Neural crest cell (in vitro differentiated cells): ENCODE measurements around the gene FRMD4A. TPM values are rescaled to one million over a fixed set of nuclear protein-coding genes. Genes with fewer than 3 reads are reported as not detected.

Experiments used
- DNase-seq: peaks from one replicate; pipeline ENCODE4 v3.0.0; 2021; ENCODE audit warnings: low read depth, mixed read lengths, low spot score
- H3K27ac Mint-ChIP-seq: one replicate; pipeline ENCODE4 v1.8.0; 2021; ENCODE audit warnings: mild to moderate bottlenecking, mixed read lengths; ENCODE audit not compliant: unreplicated experiment
- H3K27me3 Mint-ChIP-seq: 2 replicates; pipeline ENCODE4 v1.8.0; 2021; ENCODE audit warnings: low read depth, mild to moderate bottlenecking, mixed read lengths
- H3K36me3 Mint-ChIP-seq: 2 replicates; pipeline ENCODE4 v1.8.0; 2021; ENCODE audit warnings: low read depth, mild to moderate bottlenecking, mixed read lengths
- H3K4me1 Mint-ChIP-seq: 2 replicates; pipeline ENCODE4 v1.8.0; 2021; ENCODE audit warnings: mixed read lengths
- H3K4me3 Mint-ChIP-seq: one replicate; pipeline ENCODE4 v1.8.0; 2021; ENCODE audit warnings: mild to moderate bottlenecking, mixed read lengths
- H3K9me3 Mint-ChIP-seq: 2 replicates; pipeline ENCODE4 v1.8.0; 2021; ENCODE audit warnings: mixed read lengths
- CTCF ChIP-seq: fragments of 200-600 bp; sonication (generic); conservative IDR thresholded peaks from 2 replicates; pipeline ENCODE4 v1.5.0; 2021; ENCODE audit warnings: antibody characterized with exemption, mild to moderate bottlenecking
- total RNA-seq: library from RNA; stranded (reverse); gene quantifications from 2 replicates; pipeline ENCODE4 v1.2.1, GENCODE V29; 2021

The FRMD4A gene
- total RNA-seq, 1 donor from 2014 or later: 65.3 TPM

GRCh38 chr10:13636776-13637175 is 693.9 kb downstream of the FRMD4A start:
- DNase-seq: no peak
- H3K4me3 Mint-ChIP-seq: no peak overlapping the region
- H3K36me3 Mint-ChIP-seq: peaks cover 30% of the 10 kb centered on the region
- H3K9me3 Mint-ChIP-seq: peaks cover 6% of the 10 kb centered on the region
- no peaks in the 10 kb centered on the region for H3K27me3 Mint-ChIP-seq
- H3K4me1 Mint-ChIP-seq: peaks cover 10% of the 10 kb centered on the region
- TF ChIP-seq CTCF: no peak
- H3K27ac Mint-ChIP-seq: no peak overlapping the region

DNA sequence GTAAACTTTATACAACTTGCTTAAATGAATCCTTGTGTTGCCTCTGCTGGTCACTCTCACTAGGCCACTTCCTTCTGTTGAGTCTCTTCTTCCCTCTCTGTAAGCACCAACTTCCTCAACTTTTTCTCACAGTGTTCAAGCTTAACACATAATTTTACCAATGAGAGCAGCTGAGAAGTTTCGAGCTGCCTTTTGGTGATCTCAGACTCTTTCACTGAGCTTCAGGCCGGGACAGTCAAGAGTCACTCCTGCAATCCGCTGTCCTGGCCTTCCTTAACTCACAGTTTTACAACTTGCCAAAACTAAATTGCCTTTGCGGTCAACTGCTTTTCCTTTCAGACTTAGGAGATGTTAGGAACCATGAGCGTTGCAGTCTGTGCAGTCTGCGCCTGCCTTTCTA is 696.5 kb downstream of the FRMD4A start:
- Mint-ChIP-seq H3K36me3 (peaks cover 16% of the 10 kb centered on the region), H3K27ac (peak overlapping the region; percentile 52), H3K4me3 (no peak overlapping the region), H3K27me3 (no peaks in the 10 kb centered on the region), H3K4me1 (peaks cover 18% of the 10 kb centered on the region), H3K9me3 (no peaks in the 10 kb centered on the region)
- no peak for TF ChIP-seq CTCF
- DNase-seq: no peak

DNA sequence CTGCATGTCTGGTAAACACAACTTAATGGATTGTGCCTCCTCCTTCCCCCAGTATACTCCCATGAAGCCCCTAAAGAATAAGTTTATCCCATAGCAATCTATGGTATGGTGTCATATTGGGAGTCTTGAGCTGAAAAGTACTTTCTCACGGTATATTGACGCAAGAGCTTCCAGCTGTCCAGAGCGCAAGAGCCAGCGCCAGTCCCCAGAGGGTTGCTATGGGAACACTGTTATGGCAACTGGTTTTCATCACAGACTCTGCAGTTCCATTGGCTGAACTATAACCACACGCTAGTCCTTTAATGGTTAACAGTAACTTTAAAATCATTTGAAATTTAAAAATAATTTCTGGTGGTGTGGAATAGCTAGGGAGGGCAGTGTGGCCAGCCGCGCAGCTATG is 697.0 kb downstream of the FRMD4A start:
- Mint-ChIP-seq H3K27me3 (no peaks in the 10 kb centered on the region), H3K4me1 (peaks cover 23% of the 10 kb centered on the region), H3K9me3 (no peaks in the 10 kb centered on the region), H3K36me3 (peaks cover 14% of the 10 kb centered on the region), H3K27ac (no peak overlapping the region), H3K4me3 (no peak overlapping the region)
- TF ChIP-seq CTCF: no peak
- no peak for DNase-seq

GRCh38 chr10:13632884-13633440 is 697.8 kb downstream of the FRMD4A start:
- no peak for DNase-seq
- Mint-ChIP-seq H3K36me3 (peaks cover 9% of the 10 kb centered on the region), H3K4me3 (no peak overlapping the region), H3K4me1 (peaks cover 26% of the 10 kb centered on the region), H3K27ac (no peak overlapping the region), H3K27me3 (no peaks in the 10 kb centered on the region), H3K9me3 (no peaks in the 10 kb centered on the region)
- TF ChIP-seq CTCF: no peak

DNA sequence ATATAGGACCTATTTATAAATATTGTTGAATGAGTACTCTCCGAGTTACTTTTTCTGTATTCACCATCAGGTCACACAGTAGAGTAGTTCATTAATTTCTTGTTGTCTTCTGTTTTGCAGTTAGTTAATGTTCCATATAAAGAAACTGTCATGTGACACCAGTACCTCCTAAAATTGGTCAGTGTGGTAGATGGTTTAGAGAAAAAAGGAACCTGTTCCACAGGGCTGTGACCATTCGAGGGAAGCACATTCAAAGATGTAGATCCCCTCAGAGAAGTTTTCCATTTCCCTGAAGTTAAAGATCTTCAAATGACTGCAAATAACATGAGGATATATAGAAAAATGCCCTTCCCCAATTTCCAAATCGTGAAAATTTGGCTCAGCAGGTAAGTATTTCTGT is 698.3 kb downstream of the FRMD4A start:
- H3K27me3 Mint-ChIP-seq: no peaks in the 10 kb centered on the region
- no peak overlapping the region for H3K27ac Mint-ChIP-seq
- H3K9me3 Mint-ChIP-seq: no peaks in the 10 kb centered on the region
- H3K4me1 Mint-ChIP-seq: peaks cover 26% of the 10 kb centered on the region
- no peak overlapping the region for H3K4me3 Mint-ChIP-seq
- peaks cover 8% of the 10 kb centered on the region for H3K36me3 Mint-ChIP-seq
- TF ChIP-seq CTCF: no peak
- no peak for DNase-seq
